ENCODE data around the gene MYL9.

Gene MYL9

GRCh38 chr20:36541227-36541767 is at the start of gene MYL9:
Gene MYL9, plus strand, starts transcription at chr20:36541519. Its CDS starts 3,366 bp downstream, at chr20:36544885.
- DNase-seq (ENCODE audit: low read depth, low spot score), result no peak
- H3K4me3 ChIP-seq (ENCODE audit: low read depth, low read length), result peak within 1 kb of the TSS; percentile 90
- TF ChIP-seq CTCF (IDR thresholded peaks at IDR 0.05; ENCODE audit: insufficient read depth, low read length, missing control alignments), result no peak
- ChIA-PET POLR2A (interaction anchor here (0.6 to 3.5 kb wide), 6 partner anchors 11 to 81 kb away, joined by 3 to 14 read pairs (median 6); no protein-coding TSS in a partner anchor), CTCF (interaction anchor here (0.9 to 3.1 kb wide), 10 partner anchors 9 to 79 kb away, joined by 3 to 12 read pairs (median 4); partner anchors contain the start of gene RAB5IF)

GRCh38 chr20:36491901-36492617 is 49.3 kb upstream of the MYL9 start:
- no peak for DNase-seq (ENCODE audit: low read depth, low spot score)
- ChIA-PET CTCF (interaction anchor here (1.2 to 2.6 kb wide), 6 partner anchors 9 to 43 kb away, joined by 3 to 7 read pairs (median 5); no protein-coding TSS in a partner anchor), POLR2A (no interaction called here)
- no peak overlapping the region for H3K4me3 ChIP-seq (ENCODE audit: low read depth, low read length)
- TF ChIP-seq CTCF (IDR thresholded peaks at IDR 0.05; ENCODE audit: insufficient read depth, low read length, missing control alignments), result no peak

GRCh38 chr20:36493051-36493800 is 48.1 kb upstream of the MYL9 start:
- CTCF ChIA-PET, result interaction anchor here (0.8 to 2.6 kb wide), 6 partner anchors 8 to 28 kb away, joined by 3 to 7 read pairs (median 6); no protein-coding TSS in a partner anchor
- no peak for DNase-seq (ENCODE audit: low read depth, low spot score)
- POLR2A ChIA-PET, result no interaction called here

GRCh38 chr20:36493801-36494114 is 47.6 kb upstream of the MYL9 start:
- ChIA-PET CTCF (interaction anchor here (0.8 to 1.4 kb wide), 3 partner anchors 10 to 28 kb away, joined by 3 to 7 read pairs (median 6); no protein-coding TSS in a partner anchor), POLR2A (no interaction called here)
- TF ChIP-seq CTCF (IDR thresholded peaks at IDR 0.05; ENCODE audit: insufficient read depth, low read length, missing control alignments), result no peak
- H3K4me3 ChIP-seq (ENCODE audit: low read depth, low read length), result no peak overlapping the region
- no peak for DNase-seq (ENCODE audit: low read depth, low spot score)

More at GRCh38 chr20:36493051-36493800, 48.1 kb upstream of the MYL9 start:
- no peak for TF ChIP-seq CTCF (IDR thresholded peaks at IDR 0.05; ENCODE audit: insufficient read depth, low read length, missing control alignments)
- H3K4me3 ChIP-seq (ENCODE audit: low read depth, low read length), result no peak overlapping the region

GRCh38 chr20:36496707-36497669 is 44.3 kb upstream of the MYL9 start:
- DNase-seq (ENCODE audit: low read depth, low spot score), result no peak
- no peak overlapping the region for H3K4me3 ChIP-seq (ENCODE audit: low read depth, low read length)
- CTCF ChIA-PET, result interaction anchor here (1.2 kb wide), 1 partner anchor 10 kb away, joined by 3 read pairs; no protein-coding TSS in a partner anchor
- POLR2A ChIA-PET, result interaction anchor here (0.5 kb wide), 1 partner anchor 383 kb away, joined by 3 read pairs; no protein-coding TSS in a partner anchor
- TF ChIP-seq CTCF (IDR thresholded peaks at IDR 0.05; ENCODE audit: insufficient read depth, low read length, missing control alignments), result no peak

Data from AG04449 (cell line).